A172 (cell line): ENCODE measurements around the gene LRRC3C. TPM values are rescaled to one million over a fixed set of nuclear protein-coding genes. Genes with fewer than 3 reads are reported as not detected.

Experiments used
- DNase-seq: peaks from one replicate; pipeline ENCODE4 v3.0.0-alpha.2; 2015; ENCODE audit warnings: low spot score
- total RNA-seq: library from RNA; depleted of rRNA; stranded (reverse); fragments of >200 nt; shearing (Covaris generic); gene quantifications from 2 replicates; pipeline ENCODE4 v1.2.3, GENCODE V29; 2014

Gene LRRC3C
- total RNA-seq, 1 experiment from 2014 or later: not detected

- no peak for DNase-seq
Measured at GRCh38 chr17:39949028-39949427, 21.5 kb downstream of the LRRC3C start.

DNA sequence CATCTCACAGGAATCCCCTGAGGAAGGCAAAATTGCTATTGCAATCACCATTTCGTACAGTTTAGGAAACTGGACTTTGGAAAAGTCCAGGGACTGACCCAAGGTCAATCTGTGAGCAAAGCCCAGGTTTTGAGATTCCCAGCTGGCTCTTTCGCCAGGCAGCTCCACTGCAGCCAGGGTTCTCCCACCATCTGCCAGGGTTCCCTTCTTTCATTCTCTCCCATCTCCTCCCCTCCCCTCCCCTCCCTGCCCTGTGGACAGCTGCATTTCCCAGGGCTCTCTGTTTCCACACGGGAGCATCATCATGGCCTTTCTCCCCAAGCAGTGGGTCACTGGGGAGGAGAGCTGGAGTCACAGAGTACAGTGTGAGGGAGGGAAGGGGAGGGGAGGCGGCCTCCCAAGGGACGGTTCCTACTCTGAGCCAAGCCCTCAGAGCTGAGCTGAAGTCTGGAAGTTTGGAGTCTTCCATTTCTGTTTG is 23.4 kb downstream of the LRRC3C start:
- DNase-seq: no peak

- DNase-seq: no peak
Measured at GRCh38 chr17:39951924-39952679, 24.6 kb downstream of the LRRC3C start.

- DNase-seq: peak; percentile 95
Measured at GRCh38 chr17:39952680-39953470, 25.3 kb downstream of the LRRC3C start.

GRCh38 chr17:39953471-39953888 is 25.9 kb downstream of the LRRC3C start:
- no peak for DNase-seq

GRCh38 chr17:39954876-39955275 is 27.3 kb downstream of the LRRC3C start:
- no peak for DNase-seq

DNA sequence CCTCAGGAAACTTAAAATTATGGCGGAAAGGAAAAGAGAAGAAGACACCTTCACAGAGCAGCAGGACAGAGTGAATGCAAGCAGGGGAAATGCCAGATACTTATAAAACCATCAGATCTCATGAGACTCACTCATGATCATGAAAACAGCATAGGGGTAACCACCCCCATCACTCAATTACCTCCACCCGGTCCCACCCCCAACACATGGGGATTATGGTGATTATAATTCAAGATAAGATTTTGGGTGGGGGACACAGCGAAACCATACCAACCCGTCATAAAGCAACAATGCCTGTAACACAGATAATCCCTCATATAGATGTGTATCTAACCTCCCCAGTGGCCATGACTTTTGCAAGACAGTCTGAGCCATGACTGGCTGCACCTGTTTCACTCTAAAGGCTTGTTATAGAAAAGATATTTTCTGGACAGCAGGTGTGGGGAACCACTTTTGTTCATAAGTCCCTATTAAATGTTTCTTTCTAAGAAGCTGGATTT is 28.2 kb downstream of the LRRC3C start:
- DNase-seq: no peak

DNA sequence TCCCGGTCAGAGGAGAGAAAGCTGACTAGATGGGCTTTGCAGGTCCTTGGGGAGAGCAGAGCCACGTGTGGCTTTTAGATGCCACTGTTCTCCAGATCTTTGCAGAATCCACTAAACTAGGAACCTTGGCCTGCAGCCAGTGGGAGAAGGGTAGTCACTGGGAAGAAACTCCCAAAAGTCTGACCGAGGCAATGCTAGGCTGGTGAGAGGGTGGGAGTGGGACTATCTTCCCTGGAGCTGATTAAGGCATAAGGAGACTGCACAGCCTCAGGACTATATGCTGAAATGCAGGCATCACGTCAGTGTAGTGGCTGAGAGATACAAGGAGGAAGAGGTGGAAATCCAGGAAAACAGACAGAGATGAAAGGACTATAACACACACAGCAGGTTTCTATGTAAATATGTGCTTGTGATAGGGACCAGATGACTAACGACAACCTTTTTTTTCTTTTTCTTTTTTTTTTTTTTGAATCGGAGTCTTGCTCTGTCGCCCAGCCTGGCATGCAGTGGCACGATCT is 33.1 kb downstream of the LRRC3C start:
- no peak for DNase-seq

- no peak for DNase-seq
Measured at GRCh38 chr17:39962642-39963220, 35.2 kb downstream of the LRRC3C start, which contains the start of gene GSDMA. TSS of gene GSDMA (plus strand) at chr17:39963004. CDS start at chr17:39965688, 2,684 bp downstream.

GRCh38 chr17:39963829-39964228 is 36.3 kb downstream of the LRRC3C start:
- DNase-seq: peak; percentile 20

- no peak for DNase-seq
Measured at GRCh38 chr17:39965017-39965699, 37.6 kb downstream of the LRRC3C start.

GRCh38 chr17:39966771-39967170 is 39.2 kb downstream of the LRRC3C start:
- DNase-seq: no peak

GRCh38 chr17:39968761-39969160 is 41.2 kb downstream of the LRRC3C start:
- no peak for DNase-seq

GRCh38 chr17:39969375-39969774 is 41.8 kb downstream of the LRRC3C start:
- no peak for DNase-seq

GRCh38 chr17:39970157-39970692 is 42.7 kb downstream of the LRRC3C start:
- no peak for DNase-seq

- DNase-seq: no peak
Measured at GRCh38 chr17:39971076-39971603, 43.6 kb downstream of the LRRC3C start.

DNA sequence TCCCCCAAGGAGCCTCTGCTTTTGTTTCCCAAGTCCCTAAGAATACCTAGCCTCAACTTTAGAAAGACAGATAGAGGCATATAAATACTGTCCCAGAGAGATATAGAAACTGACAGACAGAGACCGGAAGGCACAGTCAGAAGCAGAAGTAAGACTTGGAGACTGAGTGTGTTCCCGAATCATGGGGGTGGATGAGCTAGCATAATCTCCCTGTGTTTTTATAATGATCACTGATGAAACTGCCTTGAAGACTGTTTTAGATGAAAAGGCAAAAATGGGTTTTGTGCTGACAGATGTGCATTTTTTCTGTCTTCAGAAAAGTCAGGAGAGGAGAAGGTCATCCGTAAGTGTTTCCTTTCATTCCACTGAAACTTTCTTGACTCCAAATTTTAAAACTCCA is 44.7 kb downstream of the LRRC3C start:
- no peak for DNase-seq

- no peak for DNase-seq
Measured at GRCh38 chr17:39973496-39973895, 46.0 kb downstream of the LRRC3C start.

DNA sequence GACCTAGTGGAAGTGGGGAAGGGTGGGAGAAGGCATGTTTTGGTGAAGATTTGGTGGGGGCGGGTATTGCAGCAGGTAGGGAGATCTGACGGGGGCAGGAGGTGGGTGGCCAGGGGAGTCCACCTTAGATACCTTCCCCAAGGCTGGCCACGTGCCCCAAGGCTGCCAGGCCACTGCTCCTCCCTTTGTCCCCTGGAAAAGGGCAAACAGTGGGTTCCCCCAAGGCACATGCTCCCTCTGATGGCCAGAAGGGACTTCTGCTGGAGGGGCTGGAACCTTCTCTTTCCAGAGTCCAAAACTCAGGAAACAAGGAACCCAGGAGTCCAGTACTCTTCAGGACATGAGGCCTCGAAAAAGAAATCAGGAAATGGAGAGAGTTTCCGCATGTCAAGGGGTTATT is 46.9 kb downstream of the LRRC3C start:
- no peak for DNase-seq

GRCh38 chr17:39975801-39976200 is 48.3 kb downstream of the LRRC3C start:
- DNase-seq: no peak
